D721Med (cell line): ENCODE data around the gene THSD7B.
"Not testable (repeated sequence)": the region's sequence is repeated elsewhere in the genome, so short reads cannot be mapped to it uniquely, and the experiment has no call there.

Experiments
- DNase-seq: peaks from one replicate; pipeline ENCODE4 v3.0.0; 2011; ENCODE audit warnings: low spot score; ENCODE audit not compliant: insufficient read length
- FAIRE-seq: peaks from 2 replicates; lab custom pipeline; 2011; peaks lifted over from hg19 to GRCh38; lab: Jason Lieb, UNC
- TF ChIP-seq, protein P1 (sequence below): IDR thresholded peaks from 2 replicates; pipeline ENCODE4 v1.5.1; 2012; ENCODE audit warnings: mild to moderate bottlenecking, control low read depth; ENCODE audit not compliant: insufficient read depth; ENCODE audit errors: missing control alignments

Gene THSD7B

DNA sequence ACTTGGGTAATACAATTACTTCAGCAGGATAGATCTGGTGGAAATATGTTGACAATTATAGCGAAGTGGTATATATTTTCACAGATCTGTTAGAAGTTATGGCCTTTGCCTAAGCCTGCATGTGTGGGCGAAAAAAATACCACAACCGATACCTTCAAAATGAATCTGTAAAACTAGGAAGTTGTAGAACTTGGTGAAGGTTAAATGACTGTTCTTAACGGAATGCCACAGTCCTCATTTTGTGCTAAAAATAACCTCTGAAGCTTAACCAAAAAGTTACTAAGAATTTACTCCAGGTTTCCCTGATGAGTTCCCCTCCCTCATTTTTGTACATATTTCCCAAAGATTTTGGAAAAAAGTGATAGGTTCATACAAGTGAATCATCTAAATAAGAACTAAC is 550.7 kb downstream of the THSD7B start:
- FAIRE-seq (no peak), DNase-seq (no peak)
- TF ChIP-seq, protein P1, sequence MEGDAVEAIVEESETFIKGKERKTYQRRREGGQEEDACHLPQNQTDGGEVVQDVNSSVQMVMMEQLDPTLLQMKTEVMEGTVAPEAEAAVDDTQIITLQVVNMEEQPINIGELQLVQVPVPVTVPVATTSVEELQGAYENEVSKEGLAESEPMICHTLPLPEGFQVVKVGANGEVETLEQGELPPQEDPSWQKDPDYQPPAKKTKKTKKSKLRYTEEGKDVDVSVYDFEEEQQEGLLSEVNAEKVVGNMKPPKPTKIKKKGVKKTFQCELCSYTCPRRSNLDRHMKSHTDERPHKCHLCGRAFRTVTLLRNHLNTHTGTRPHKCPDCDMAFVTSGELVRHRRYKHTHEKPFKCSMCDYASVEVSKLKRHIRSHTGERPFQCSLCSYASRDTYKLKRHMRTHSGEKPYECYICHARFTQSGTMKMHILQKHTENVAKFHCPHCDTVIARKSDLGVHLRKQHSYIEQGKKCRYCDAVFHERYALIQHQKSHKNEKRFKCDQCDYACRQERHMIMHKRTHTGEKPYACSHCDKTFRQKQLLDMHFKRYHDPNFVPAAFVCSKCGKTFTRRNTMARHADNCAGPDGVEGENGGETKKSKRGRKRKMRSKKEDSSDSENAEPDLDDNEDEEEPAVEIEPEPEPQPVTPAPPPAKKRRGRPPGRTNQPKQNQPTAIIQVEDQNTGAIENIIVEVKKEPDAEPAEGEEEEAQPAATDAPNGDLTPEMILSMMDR: no peak

DNA sequence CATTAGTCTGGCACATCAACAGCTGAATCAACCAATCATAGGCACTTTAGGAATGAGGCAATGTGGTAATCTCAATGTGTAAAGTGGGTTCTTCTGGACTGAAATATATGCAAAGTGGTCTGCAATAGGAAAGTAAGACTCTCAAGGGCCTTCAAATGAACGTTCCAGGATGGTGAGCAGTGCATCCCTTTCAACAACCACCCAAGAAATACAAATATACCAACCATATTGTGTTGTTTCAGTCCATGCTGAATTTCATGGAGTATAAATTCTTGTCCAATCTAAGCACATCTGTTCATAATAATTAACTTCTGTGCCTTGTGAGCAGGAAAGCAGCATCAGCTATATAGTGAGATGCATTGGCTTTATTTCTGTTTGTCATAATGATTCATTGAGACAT is 556.2 kb downstream of the THSD7B start:
- TF ChIP-seq, protein P1: no peak
- no peak for DNase-seq
- FAIRE-seq: no peak

DNA sequence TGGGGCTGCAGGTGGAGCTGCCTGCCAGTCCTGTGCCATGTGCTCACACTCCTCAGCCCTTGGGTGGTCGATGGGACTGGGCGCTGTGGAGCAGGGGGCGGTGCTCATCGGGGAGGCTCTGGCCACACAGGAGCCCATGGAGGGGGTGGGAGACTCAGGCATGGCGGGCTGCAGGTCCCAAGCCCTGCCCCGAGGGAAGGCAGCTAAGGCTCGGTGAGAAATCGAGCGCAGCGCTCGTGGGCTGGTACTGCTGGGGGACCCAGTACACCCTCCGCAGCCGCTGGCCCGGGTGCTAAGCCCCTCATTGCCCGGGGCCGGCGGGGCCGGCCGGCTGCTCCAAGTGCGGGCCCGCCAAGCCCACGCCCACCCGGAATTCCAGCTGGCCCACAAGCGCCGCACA is 566.2 kb downstream of the THSD7B start:
- FAIRE-seq, DNase-seq: not testable (repeated sequence)

DNA sequence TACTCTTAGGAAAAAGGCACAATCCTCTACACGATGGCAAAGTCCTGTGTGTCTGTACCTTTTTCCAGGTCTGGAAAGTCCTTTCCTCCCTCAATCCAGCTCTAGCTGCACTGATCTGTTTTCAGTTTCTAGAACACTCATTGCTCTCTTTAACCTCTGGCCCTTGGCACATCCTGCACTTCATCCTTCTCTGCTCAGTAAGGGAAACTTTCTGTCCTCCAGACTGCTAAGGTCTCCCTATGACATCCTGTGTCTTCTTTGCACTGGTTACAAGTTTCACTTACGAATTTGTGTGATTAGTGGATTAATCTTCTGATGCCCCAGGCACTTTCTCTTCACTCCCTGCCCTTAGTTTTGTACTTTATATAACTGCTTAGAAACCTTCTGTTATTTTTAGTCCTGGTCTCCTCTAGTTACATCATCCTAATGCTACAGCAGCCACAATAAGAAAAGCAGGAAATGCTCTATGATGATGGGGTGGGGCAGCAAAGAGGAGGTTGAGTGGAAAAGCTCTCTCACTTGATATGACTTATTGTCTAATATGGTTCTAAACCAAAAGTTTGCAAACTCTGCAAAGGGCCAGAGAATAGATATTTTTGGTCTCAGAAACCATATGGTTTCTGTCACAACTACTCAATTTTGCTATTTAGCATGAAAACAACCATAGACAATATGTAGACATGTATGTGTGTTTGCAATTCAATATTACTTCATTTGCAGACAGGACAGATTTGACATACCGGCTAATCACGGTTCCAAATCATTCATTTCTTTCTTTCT is 568.2 kb downstream of the THSD7B start:
- TF ChIP-seq, protein P1: no peak
- FAIRE-seq (no peak), DNase-seq (no peak)

DNA sequence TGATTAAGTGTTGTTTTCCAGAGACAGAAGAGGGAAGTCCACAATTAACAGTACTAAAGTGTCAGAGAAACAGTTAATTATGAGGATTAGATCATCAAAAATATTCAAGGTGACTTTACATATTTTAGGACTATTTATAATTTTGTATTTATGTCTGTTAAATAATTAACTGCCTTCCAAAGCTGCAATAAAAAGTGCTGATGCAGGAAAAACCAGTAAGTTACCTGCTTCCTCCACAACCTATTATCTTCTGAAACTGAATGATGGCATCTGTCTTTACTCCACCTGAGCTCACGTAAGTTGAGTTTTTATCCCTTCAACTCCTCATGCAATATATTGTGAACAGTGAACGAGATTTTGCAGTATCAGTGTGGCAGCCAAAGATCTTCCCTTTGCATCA is 570.7 kb downstream of the THSD7B start:
- DNase-seq (no peak), FAIRE-seq (no peak)
- TF ChIP-seq, protein P1: no peak

DNA sequence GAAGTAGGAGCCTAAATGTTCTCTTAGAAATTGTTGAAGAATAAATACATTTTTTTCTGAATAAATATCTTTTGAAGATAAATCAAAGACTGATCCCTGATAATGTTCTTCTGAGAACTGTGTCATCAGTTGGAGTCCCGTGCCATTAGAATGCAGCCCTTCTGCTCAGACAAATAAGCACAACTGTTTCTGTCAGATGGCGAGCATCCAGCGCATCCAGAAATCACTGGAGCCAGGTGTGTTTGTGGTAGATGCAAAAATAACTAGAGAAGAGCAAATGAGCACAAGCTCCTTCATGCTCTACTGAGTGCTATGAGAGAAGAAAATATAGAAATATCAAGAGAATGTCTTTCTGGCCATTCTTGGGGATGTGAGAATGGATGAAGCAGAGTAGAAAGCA is 573.7 kb downstream of the THSD7B start:
- FAIRE-seq: no peak
- DNase-seq: no peak
- TF ChIP-seq, protein P1: no peak

DNA sequence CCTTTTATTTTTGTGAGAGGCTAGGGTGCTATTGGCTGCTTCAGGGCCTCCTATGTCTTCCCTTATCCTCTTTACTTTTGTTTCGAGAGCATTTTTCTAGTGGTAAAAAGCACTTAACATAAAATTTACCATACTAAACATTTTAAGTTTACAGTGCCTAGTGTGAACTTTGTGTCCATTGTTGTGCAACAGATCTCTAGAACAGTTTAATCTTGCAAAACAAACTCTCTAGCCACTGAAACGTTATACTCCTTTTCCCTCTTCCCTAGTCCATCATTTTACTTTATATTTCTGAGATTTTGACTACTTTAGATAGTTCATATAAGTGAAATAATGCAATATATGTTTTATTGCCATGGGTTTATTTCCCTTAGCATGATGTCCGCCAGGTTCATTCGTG is 580.6 kb downstream of the THSD7B start:
- FAIRE-seq: peak; percentile 77
- TF ChIP-seq, protein P1: no peak

DNA sequence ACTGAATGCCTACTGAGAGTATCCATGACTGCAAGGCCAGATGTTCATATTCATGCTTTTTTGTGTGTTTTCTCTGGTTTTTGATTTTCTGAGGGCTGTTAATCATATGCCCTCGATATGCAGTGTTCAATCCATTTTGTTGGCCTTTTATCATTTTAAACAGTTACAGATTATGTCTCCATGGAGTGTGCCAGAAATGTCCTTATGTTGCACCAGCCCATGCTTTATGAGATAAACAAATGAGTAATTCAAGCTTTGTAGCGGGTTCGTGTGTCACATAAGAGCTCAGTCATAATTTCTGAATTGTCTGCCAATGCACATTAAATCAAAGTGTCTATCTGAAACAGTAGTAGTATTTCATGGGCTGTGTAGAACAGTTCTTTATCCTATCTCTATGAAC is 583.0 kb downstream of the THSD7B start:
- no peak for FAIRE-seq
- no peak for DNase-seq
- TF ChIP-seq, protein P1: no peak

More for the DNA sequence above, 580.6 kb downstream of the THSD7B start:
- no peak for DNase-seq
